Lower leg skin (tissue), 4 donors: Measurements from ENCODE around the gene MAGEB17. TPM values are rescaled to one million over a fixed set of nuclear protein-coding genes. Genes with fewer than 3 reads are reported as not detected.

ENCODE experiments used
- DNase-seq, 2 donors: peaks; one replicate each; pipeline ENCODE4 v3.0.0-alpha.2; 2019; ENCODE audit warnings: low spot score in 2 of 2
- H3K4me3 ChIP-seq: fragments of 200-600 bp; sonication (generic); 2 replicates; pipeline ENCODE4 v1.5.1; 2017; ENCODE audit warnings: mild to moderate bottlenecking, low read depth; ENCODE audit not compliant: poor library complexity, severe bottlenecking
- POLR2A ChIP-seq, 2 donors: fragments of 450-650 bp; IDR thresholded peaks; one replicate each; pipeline ENCODE4 v1.6.1; 2016 to 2017; ENCODE audit warnings: antibody characterized with exemption in 2 of 2, mild to moderate bottlenecking in 1 of 2, moderate library complexity in 1 of 2
- WGBS, 2 donors: methylation state at CpG; one replicate each; pipeline ENCODE4 v1.1.5; 2018; 5-methylcytosine and 5-hydroxymethylcytosine counted together
- intact Hi-C: fragments of 100-400 bp; cut with DNase I; formaldehyde crosslinking; loops from one replicate; pipeline ENCODE4 v1.15.0; 2023; ENCODE audit warnings: low total_unique reads
- total RNA-seq, 4 donors: library from RNA; depleted of rRNA; stranded (reverse); fragments of >200 nt; gene quantifications; one replicate each; pipeline ENCODE4 v1.1.0, GENCODE V29; 2016
- TF ChIP-seq, protein P1 (sequence below), 3 donors: fragments of 450-650 bp; IDR thresholded peaks; one replicate each; pipeline ENCODE4 v1.5.1; 2016; ENCODE audit warnings: antibody characterized with exemption in 3 of 3, mild to moderate bottlenecking in 3 of 3, moderate library complexity in 2 of 3

Gene MAGEB17
- total RNA-seq, 4 donors from 2014 or later = not detected

DNA sequence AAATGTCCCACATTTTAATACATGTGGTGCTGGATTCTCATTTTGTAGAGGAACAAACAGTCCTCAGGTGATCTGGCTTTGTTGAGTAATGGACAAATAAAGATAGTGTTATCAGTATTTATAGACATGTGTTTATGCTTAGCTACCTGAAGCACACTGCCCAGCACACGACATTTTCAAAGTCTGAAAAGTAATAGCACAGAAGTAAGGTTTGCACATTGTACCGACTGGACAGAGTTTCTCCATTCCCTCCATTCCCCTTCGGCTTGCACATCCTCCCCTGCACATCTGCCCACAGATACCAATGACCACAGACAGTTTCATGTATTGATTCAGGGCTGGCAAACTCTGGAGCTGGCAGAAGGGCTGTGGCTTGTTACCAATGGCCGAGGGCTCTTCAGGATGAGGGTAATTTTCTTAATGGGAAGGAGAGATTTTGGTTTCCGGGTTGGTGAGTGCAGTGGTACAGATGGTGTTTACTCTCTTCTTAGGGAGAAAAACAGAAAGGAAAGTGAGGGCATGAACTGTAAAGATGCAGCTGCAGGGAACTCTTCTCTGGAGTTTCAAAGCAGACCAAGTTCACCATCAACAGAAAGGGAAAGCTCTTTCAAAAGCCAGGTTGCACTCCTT is 41.6 kb upstream of the MAGEB17 start:
- TF ChIP-seq, protein P1, sequence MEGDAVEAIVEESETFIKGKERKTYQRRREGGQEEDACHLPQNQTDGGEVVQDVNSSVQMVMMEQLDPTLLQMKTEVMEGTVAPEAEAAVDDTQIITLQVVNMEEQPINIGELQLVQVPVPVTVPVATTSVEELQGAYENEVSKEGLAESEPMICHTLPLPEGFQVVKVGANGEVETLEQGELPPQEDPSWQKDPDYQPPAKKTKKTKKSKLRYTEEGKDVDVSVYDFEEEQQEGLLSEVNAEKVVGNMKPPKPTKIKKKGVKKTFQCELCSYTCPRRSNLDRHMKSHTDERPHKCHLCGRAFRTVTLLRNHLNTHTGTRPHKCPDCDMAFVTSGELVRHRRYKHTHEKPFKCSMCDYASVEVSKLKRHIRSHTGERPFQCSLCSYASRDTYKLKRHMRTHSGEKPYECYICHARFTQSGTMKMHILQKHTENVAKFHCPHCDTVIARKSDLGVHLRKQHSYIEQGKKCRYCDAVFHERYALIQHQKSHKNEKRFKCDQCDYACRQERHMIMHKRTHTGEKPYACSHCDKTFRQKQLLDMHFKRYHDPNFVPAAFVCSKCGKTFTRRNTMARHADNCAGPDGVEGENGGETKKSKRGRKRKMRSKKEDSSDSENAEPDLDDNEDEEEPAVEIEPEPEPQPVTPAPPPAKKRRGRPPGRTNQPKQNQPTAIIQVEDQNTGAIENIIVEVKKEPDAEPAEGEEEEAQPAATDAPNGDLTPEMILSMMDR (IDR thresholded peaks at IDR 0.05) = no peak
- no peak for TF ChIP-seq POLR2A (IDR thresholded peaks at IDR 0.05)
- DNase-seq = no peak
- WGBS, 2 donors = 52 to 69% methylated on average over 5 of the region's 5 CpGs
- H3K4me3 ChIP-seq = no peak overlapping the region
- intact Hi-C loops = no loop called here

DNA sequence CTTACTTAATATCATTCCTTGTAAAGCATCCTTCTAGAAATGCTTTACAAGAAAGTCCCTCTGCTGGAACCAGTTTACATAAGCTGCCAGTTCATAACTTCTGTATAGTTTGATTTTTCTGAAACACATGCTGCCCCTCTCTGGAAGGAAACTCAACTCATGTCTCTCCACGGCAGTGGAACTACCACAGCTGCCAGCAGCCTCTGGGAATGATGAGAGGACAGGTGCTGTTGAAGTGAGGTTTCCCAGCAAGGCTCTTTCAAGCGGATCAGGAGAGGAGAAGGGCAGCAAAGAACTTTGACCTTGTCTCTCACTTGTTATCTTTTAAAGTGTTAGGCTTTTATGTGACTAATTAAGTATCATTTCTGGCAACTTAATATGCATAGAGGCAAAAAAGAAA is 36.6 kb upstream of the MAGEB17 start:
- 59 to 64% methylated on average over 2 of the region's 2 CpGs for WGBS, 2 donors
- no peak overlapping the region for H3K4me3 ChIP-seq
- no peak for TF ChIP-seq POLR2A (IDR thresholded peaks at IDR 0.05)
- TF ChIP-seq, protein P1 (IDR thresholded peaks at IDR 0.05) = no peak
- intact Hi-C loops = no loop called here
- DNase-seq = no peak

DNA sequence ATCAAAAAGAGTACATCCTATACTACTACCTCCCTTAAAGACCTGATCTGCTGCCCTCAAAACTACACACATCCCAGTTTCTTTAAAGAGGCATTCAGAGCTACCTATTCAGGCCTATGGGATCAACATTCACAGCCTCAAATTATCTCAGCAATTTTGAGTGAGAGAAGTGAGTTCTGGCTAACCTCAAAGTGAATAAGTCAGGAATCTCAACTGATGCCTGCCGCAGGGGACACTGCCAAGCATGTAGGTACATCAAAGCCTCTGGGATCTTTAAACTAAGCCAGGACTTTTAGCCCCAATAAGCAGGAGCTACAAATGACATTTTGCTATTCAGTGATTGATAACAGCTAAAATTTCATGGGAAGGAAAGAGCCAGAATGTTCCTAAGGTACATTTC is 32.3 kb upstream of the MAGEB17 start:
- no peak overlapping the region for H3K4me3 ChIP-seq
- intact Hi-C loops = no loop called here
- TF ChIP-seq, protein P1 (IDR thresholded peaks at IDR 0.05) = no peak
- no peak for TF ChIP-seq POLR2A (IDR thresholded peaks at IDR 0.05)
- 56 to 78% methylated on average over 1 of the region's 1 CpG for WGBS, 2 donors
- DNase-seq = no peak

DNA sequence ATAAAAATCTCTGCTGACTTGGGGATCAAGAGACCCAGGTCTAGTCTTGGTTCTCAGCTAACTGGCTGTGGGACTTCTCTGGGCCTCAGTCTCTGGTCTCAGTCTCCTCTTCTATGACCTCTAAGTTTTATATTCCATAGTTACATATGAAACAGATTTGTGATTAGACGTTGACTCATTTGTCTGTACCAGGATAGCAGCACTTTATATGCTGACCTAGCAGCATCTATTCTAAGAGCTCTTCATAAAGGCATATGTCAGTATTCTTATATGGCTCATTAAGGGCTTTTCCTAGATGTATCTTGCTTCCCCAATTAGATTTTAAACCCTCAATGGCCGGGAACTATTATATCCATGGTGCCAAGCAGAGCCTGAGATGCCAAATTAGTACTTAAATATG is 31.2 kb upstream of the MAGEB17 start:
- intact Hi-C loops = no loop called here
- H3K4me3 ChIP-seq = no peak overlapping the region
- 75 to 86% methylated on average over 2 of the region's 2 CpGs for WGBS, 2 donors
- no peak for TF ChIP-seq POLR2A (IDR thresholded peaks at IDR 0.05)
- TF ChIP-seq, protein P1 (IDR thresholded peaks at IDR 0.05) = no peak
- DNase-seq = no peak

DNA sequence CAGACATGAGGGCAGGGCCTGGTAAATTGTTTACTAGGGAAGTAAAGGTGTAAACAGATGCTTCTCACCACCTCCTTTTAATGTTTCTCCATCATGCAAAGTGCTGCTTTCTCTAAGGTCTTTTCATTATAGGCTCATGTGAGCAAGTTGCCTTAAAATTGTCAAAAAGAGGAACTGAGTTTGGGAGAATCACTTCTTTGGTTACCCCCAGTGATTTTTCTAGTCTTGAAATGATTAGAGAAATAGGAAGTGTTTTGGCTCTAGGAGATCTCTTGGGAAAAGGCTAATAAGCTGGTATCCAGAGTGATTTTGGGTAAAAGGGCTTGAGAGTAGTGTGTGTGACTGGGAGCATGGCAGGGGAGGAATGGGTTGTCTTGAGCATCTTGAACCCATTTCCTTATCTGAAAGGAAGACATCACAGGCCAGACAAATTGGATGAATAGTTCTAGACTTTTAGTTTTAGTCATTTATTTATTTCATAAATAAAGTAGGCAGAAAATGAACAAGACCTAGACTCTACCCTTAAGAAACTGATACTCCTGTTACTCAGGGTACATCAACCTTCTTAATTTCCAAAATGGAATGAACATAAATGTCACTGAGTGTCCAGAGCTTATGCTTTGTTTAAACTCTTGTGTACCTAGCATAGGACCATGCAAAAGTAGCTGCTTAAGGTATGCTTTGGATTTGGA is 29.7 kb upstream of the MAGEB17 start:
- TF ChIP-seq, protein P1 (IDR thresholded peaks at IDR 0.05) = no peak
- TF ChIP-seq POLR2A (IDR thresholded peaks at IDR 0.05) = no peak
- no peak for DNase-seq
- intact Hi-C loops = no loop called here
- H3K4me3 ChIP-seq = no peak overlapping the region

DNA sequence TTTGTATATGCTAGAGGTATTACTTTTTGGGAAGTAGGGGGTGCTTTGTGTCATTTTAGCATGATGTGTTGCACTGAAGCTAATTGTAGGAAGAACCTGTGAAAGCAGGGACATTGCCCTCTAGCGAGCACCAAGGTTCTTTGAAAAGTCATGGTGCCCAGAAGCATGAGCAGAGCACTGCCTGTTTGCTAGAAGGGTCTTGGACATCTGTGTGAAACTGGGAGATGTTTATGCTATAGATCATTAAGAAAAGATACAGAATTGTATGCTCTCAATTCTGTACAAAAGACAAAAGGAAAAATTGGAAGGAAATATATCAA is 29.2 kb upstream of the MAGEB17 start:
- TF ChIP-seq, protein P1 (IDR thresholded peaks at IDR 0.05) = no peak
- TF ChIP-seq POLR2A (IDR thresholded peaks at IDR 0.05) = no peak
- no peak overlapping the region for H3K4me3 ChIP-seq
- no peak for DNase-seq
- WGBS, 2 donors = 47 to 68% methylated on average over 1 of the region's 1 CpG
- intact Hi-C loops = no loop called here
